Activated naive CD4-positive, alpha-beta T cell treated with anti-CD3 and anti-CD28 coated beads for 36 hours (primary cell): Measurements from ENCODE around the gene SPON2. TPM values are rescaled to one million over a fixed set of nuclear protein-coding genes. Genes with fewer than 3 reads are reported as not detected.

ENCODE experiments used
- CTCF ChIA-PET: fragments of 350-600 bp; sonication (Branson Sonifier 250); formaldehyde crosslinking; loops from one replicate; lab custom pipeline; 2021; ENCODE audit warnings: antibody characterized with exemption; lab: Charles Lee
- DNase-seq: peaks from one replicate; pipeline ENCODE4 v3.0.0-alpha.2; 2020
- H3K27ac Mint-ChIP-seq: one replicate; pipeline ENCODE4 v1.8.0; 2021; ENCODE audit warnings: mild to moderate bottlenecking, mixed read lengths
- H3K27me3 Mint-ChIP-seq: one replicate; pipeline ENCODE4 v1.8.0; 2021; ENCODE audit warnings: low read depth, mixed read lengths
- H3K36me3 Mint-ChIP-seq: one replicate; pipeline ENCODE4 v1.8.0; 2021; ENCODE audit warnings: low read depth, mixed read lengths
- H3K4me1 Mint-ChIP-seq: one replicate; pipeline ENCODE4 v1.8.0; 2021; ENCODE audit warnings: low read depth, mixed read lengths
- H3K4me3 Mint-ChIP-seq: one replicate; pipeline ENCODE4 v1.8.0; 2021; ENCODE audit warnings: mild to moderate bottlenecking, moderate library complexity, mixed read lengths
- H3K9me3 Mint-ChIP-seq: one replicate; pipeline ENCODE4 v1.8.0; 2021; ENCODE audit warnings: mixed read lengths
- intact Hi-C: fragments of 100-400 bp; cut with micrococcal nuclease; formaldehyde crosslinking; loops from one replicate; pipeline ENCODE4 v1.15.1; 2023
- total RNA-seq, 2 experiments: library from RNA; stranded (reverse); gene quantifications; one replicate each; pipeline ENCODE4 v1.2.3, GENCODE V29; 2021

SPON2 gene
- total RNA-seq, 2 experiments from 2014 or later, result 4.8 to 5.5 TPM

DNA sequence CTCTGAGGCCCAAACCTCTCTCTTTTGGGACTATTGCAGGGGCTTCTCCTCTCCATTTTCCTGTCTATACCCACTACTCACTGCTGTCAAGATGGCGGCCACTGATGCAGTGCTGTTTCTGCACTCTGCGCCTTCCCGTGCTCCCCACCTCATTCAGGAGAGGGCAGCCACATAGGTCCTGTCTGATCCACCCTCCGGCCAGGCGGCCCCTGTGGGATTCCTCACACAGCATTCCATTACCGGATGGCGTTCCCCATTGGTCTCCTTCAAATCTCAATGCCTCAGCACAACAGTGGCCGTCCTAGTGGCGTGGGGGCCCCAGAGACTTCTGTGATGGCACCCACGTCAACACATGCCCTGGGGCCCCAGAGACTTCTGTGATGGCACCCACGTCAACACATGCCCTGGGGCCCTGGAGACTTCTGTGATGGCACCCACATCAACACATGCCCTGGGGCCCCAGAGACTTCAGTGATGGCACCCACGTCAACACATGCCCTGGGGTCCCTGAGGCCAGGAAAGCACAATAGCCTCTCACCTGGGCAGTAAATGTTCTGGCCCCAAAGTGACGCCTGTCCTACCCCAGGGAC is 7.3 kb downstream of the SPON2 start:
- CTCF ChIA-PET, result no interaction called here
- Mint-ChIP-seq H3K9me3 (no peaks in the 10 kb centered on the region), H3K36me3 (no peaks in the 10 kb centered on the region), H3K4me1 (peaks cover 16% of the 10 kb centered on the region), H3K4me3 (no peak overlapping the region), H3K27ac (no peak overlapping the region), H3K27me3 (peaks cover 3% of the 10 kb centered on the region)
- DNase-seq, result no peak
- intact Hi-C loops, result no loop called here

DNA sequence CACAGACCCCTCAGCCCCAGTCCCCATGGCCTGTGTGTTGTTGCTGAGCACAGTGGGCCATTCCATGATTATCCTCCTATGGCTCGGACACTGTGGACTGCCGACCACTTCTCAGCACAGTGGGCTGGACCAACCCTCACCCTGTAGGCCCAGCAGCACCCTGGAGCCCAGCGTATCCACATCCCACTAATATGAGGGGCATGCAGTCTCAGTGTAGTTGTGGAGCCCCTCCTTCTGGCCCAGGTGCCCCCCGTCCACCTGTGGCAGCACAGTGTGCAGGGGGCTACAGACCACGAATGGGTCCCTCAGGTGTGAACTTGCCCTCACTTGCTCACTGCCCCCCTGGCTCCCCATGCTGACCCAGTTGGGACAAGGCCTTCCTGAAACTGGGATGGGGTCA is 7.9 kb downstream of the SPON2 start:
- Mint-ChIP-seq H3K4me1 (peaks cover 16% of the 10 kb centered on the region), H3K36me3 (no peaks in the 10 kb centered on the region), H3K27ac (no peak overlapping the region), H3K27me3 (peaks cover 2% of the 10 kb centered on the region), H3K9me3 (no peaks in the 10 kb centered on the region), H3K4me3 (no peak overlapping the region)
- no peak for DNase-seq
- CTCF ChIA-PET, result interaction anchor here (2.6 kb wide), 1 partner anchor 103 kb away, joined by 14 read pairs; no protein-coding TSS in a partner anchor
- intact Hi-C loops, result no loop called here

DNA sequence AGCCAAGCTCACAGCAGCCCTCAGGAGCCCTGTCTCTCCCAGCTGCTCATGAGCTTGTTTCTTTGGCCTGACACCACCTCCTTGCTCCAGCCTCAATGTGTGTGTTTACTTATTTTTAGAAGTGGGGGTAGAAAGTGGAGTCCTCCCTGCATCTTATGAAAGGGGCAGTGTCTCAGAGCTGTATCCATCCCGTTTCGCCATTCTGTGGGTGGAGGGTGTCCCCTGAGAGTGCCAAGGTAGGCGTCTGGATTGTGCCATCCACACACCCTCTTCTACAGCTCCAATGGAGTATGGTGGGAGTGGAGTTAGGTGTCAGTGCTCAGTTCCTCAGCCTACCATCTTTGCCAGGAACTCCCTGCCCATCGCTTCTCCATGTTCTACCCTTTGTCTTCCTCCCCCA is 8.3 kb downstream of the SPON2 start:
- Mint-ChIP-seq H3K4me1 (peaks cover 16% of the 10 kb centered on the region), H3K27me3 (peaks cover 1% of the 10 kb centered on the region), H3K4me3 (no peak overlapping the region), H3K27ac (no peak overlapping the region), H3K9me3 (no peaks in the 10 kb centered on the region), H3K36me3 (no peaks in the 10 kb centered on the region)
- CTCF ChIA-PET, result interaction anchor here (0.5 to 2.6 kb wide), 3 partner anchors 104 to 579 kb away, joined by 5 to 14 read pairs (median 5); no protein-coding TSS in a partner anchor
- intact Hi-C loops, result no loop called here
- DNase-seq, result no peak

DNA sequence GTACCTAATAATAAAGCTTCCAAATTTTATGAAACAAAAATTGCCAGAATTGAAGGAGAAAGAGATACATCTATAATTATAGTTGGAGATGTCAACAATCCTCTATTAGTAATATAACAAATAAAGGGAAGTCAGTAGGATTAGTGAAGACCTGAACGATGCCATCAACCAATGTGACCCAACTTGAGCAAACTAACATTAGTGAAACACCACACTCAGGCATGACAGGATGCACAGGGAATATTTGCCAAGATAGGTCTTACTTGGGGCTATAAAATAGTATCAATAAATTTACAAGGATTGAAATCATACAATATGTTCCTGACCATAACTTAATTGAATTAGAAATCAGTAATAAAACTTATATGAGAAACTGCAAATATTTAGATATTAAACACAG is 12.0 kb downstream of the SPON2 start:
- Mint-ChIP-seq H3K27ac (no peak overlapping the region), H3K27me3 (no peaks in the 10 kb centered on the region), H3K9me3 (peaks cover 5% of the 10 kb centered on the region), H3K4me3 (no peak overlapping the region), H3K4me1 (peaks cover 5% of the 10 kb centered on the region), H3K36me3 (no peaks in the 10 kb centered on the region)
- DNase-seq, result no peak
- intact Hi-C loops, result no loop called here
- CTCF ChIA-PET, result interaction anchor here (1.3 kb wide), 1 partner anchor 29 kb away, joined by 3 read pairs; no protein-coding TSS in a partner anchor

DNA sequence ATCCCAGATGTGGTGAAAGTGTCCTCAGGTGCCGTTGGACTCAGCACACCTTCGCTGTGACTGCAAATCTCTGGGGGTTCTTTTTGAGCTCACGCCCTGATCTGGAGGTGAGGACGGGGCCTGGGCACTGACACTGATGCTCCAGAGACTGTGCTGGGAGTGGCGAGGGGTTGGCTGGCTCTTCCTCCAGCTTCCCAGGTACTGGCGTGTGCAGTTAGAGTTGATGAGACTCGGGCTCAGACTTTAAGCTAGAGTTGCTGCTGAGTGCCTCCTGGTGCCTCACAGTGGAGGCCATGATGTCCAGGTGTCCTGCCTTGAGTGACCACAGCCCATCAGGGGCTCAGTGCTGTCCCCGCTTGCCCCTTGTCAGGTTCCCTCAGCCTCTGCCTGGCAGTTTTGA is 16.3 kb downstream of the SPON2 start:
- Mint-ChIP-seq H3K36me3 (no peaks in the 10 kb centered on the region), H3K9me3 (peaks cover 5% of the 10 kb centered on the region), H3K4me3 (no peak overlapping the region), H3K27me3 (peaks cover 11% of the 10 kb centered on the region), H3K27ac (no peak overlapping the region), H3K4me1 (no peaks in the 10 kb centered on the region)
- CTCF ChIA-PET, result interaction anchor here (3.8 kb wide), 1 partner anchor 26 kb away, joined by 22 read pairs; no protein-coding TSS in a partner anchor
- DNase-seq, result no peak
- intact Hi-C loops, result no loop called here

DNA sequence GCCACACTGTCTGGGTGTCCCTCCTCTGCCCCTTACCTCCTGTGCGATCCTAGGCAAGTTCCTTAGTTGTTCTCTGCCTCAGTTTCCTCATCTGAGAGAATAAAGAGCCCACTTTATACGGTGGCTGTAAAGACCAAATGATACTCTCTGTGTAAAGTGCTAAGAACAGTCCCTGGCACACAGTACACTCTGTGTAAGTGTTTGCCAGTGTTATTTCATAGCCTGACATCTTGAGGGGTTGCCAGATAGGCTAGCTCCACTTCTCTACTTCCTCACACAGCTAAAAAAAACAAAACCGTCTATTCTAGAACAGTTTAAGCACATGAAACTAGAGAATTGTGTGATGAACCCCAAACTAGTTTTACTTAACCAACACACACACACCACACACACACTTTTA is 17.1 kb downstream of the SPON2 start:
- H3K27ac Mint-ChIP-seq, result no peak overlapping the region
- CTCF ChIA-PET, result no interaction called here
- DNase-seq, result no peak
- H3K4me3 Mint-ChIP-seq, result no peak overlapping the region
- peaks cover 11% of the 10 kb centered on the region for H3K27me3 Mint-ChIP-seq
- H3K9me3 Mint-ChIP-seq, result peaks cover 5% of the 10 kb centered on the region
- intact Hi-C loops, result no loop called here
- no peaks in the 10 kb centered on the region for H3K4me1 Mint-ChIP-seq
- no peaks in the 10 kb centered on the region for H3K36me3 Mint-ChIP-seq

DNA sequence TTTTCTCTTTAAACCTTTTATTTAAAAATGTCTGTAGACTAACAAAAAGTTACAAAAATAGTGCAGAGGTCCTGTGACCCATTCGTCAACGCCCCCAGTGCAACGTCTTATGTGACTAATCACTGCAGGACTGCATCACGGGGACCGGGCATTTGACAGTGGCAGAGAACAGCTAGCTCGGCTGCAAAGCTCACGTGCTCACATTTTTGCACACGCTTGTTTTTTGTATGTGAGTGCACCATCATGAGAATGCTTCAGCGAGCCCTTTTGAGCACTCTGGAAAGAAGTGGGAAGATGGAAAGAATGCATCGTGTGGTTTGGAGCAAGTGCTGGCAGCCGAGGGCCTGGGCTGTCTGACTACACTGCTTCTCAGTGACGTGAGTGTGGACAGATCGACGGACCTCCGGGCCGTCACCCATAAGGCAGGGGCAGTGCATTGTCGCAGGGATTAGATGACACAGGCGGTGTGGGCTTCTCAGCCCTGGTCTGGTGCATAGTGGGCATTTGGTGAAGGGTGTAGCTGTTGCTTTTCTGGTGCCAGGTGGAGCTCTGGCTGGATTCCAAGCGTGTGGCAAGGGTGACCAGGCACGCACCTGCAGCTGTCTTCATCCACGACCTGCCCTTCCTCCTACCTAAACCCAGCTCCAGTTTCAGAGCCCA is 17.7 kb downstream of the SPON2 start:
- H3K27me3 Mint-ChIP-seq, result peaks cover 11% of the 10 kb centered on the region
- peaks cover 5% of the 10 kb centered on the region for H3K9me3 Mint-ChIP-seq
- H3K4me3 Mint-ChIP-seq, result no peak overlapping the region
- H3K4me1 Mint-ChIP-seq, result no peaks in the 10 kb centered on the region
- no peaks in the 10 kb centered on the region for H3K36me3 Mint-ChIP-seq
- H3K27ac Mint-ChIP-seq, result no peak overlapping the region
- DNase-seq, result no peak
- intact Hi-C loops, result no loop called here
- CTCF ChIA-PET, result interaction anchor here (1.3 kb wide), 1 partner anchor 23 kb away, joined by 4 read pairs; no protein-coding TSS in a partner anchor

DNA sequence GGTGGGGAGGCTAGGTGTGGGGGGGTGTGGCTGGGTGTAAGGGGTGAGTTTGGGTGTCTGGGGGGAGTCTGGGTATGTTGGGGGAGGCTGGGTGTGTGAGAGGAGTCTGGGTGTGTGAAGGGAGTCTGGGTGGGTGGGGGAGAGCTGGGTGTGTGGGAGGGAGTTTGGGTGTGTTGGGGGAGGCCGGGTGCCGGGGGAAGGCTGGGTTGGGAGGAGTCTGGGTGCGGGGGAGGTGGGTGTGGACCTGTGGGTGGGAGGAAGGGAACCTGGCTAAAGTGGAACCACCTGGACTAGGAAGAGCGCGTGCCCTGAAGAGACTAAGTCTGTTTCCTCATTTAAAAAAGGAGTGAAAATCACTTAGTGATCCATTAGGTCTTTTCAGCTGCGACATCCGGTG is 18.3 kb downstream of the SPON2 start:
- no peak overlapping the region for H3K27ac Mint-ChIP-seq
- CTCF ChIA-PET, result interaction anchor here (1.3 kb wide), 1 partner anchor 23 kb away, joined by 4 read pairs; no protein-coding TSS in a partner anchor

DNA sequence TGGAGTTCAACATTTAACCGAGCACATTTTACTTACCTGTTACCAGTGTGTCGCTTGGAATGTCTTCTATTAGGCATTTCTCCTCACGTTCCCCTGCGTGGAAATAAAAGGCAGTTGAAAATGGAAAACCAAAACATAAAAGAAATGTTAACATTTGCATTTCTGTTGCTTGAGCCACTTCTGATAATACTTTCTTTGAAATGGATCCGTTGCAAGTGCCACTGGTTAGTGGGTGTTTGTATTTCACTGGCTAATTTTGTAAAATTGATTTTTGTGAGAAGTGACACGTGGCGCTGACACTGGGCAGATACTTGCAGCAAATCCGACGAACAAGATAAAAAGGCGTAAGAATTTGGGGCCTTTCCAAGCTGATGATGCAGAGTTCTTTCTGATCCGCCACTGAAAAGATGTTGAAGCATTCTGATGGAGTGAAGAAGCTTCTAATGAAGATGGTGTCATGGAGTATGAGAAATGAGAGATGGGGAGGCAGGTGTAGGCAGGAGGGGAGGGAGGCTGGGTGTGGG is 18.8 kb downstream of the SPON2 start:
- DNase-seq, result no peak
- CTCF ChIA-PET, result interaction anchor here (0.6 to 1.3 kb wide), 2 partner anchors 22 to 47 kb away, joined by 4 read pairs; no protein-coding TSS in a partner anchor
- no peaks in the 10 kb centered on the region for H3K4me1 Mint-ChIP-seq
- no peaks in the 10 kb centered on the region for H3K36me3 Mint-ChIP-seq
- H3K4me3 Mint-ChIP-seq, result no peak overlapping the region
- intact Hi-C loops, result no loop called here
- H3K27me3 Mint-ChIP-seq, result peaks cover 11% of the 10 kb centered on the region
- peaks cover 5% of the 10 kb centered on the region for H3K9me3 Mint-ChIP-seq
- no peak overlapping the region for H3K27ac Mint-ChIP-seq

More for the DNA sequence above, 18.3 kb downstream of the SPON2 start:
- Mint-ChIP-seq H3K27me3 (peaks cover 11% of the 10 kb centered on the region), H3K4me3 (no peak overlapping the region), H3K9me3 (peaks cover 5% of the 10 kb centered on the region), H3K36me3 (no peaks in the 10 kb centered on the region), H3K4me1 (no peaks in the 10 kb centered on the region)
- intact Hi-C loops, result no loop called here
- no peak for DNase-seq

DNA sequence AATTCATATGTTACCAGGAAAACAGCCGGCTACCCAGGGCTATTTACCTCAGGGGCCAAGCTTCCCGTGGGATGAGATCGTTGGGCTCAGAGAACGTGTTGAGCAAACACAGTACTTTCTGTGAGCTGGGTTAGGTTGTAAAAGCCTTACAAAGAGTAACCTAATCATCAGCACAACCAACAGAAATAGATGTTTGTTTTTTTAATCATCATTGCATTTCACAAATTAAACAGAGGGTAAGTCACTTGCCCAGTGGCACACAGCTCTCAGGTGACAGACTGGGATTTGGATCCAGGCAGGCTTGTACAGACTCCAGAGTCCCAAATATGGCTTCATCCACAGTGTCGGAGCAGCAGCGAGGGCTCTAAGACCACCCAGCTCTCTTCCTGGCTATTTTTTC is 20.1 kb downstream of the SPON2 start:
- no peak for DNase-seq
- H3K4me1 Mint-ChIP-seq, result no peaks in the 10 kb centered on the region
- no peak overlapping the region for H3K4me3 Mint-ChIP-seq
- H3K36me3 Mint-ChIP-seq, result no peaks in the 10 kb centered on the region
- no peaks in the 10 kb centered on the region for H3K9me3 Mint-ChIP-seq
- CTCF ChIA-PET, result interaction anchor here (0.6 kb wide), 1 partner anchor 397 kb away, joined by 3 read pairs; no protein-coding TSS in a partner anchor
- no peak overlapping the region for H3K27ac Mint-ChIP-seq
- H3K27me3 Mint-ChIP-seq, result peaks cover 11% of the 10 kb centered on the region
- intact Hi-C loops, result no loop called here

DNA sequence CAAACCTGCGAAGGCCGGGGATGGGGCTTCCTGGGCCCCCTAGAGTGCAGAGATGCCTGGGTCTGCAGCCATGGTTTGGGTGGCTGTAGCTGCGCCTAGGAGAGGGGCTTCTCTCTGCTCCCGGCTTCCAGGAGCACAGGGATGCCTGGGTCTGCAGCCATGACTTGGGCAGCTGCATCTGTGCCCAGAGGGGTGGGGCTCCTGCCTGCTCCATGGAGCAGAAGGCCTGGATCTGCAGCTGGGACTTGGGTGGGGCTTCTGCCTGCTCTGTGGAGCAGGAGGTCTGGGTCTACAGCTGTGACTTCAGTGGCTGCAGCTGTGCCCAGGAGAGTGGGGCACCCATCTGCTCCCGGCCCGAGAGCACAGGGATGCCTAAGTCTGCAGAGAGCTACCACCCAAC is 20.8 kb downstream of the SPON2 start:
- CTCF ChIA-PET, result no interaction called here
- Mint-ChIP-seq H3K27me3 (peaks cover 11% of the 10 kb centered on the region), H3K9me3 (no peaks in the 10 kb centered on the region), H3K4me1 (no peaks in the 10 kb centered on the region), H3K36me3 (no peaks in the 10 kb centered on the region), H3K4me3 (no peak overlapping the region), H3K27ac (no peak overlapping the region)
- DNase-seq, result no peak
- intact Hi-C loops, result no loop called here

DNA sequence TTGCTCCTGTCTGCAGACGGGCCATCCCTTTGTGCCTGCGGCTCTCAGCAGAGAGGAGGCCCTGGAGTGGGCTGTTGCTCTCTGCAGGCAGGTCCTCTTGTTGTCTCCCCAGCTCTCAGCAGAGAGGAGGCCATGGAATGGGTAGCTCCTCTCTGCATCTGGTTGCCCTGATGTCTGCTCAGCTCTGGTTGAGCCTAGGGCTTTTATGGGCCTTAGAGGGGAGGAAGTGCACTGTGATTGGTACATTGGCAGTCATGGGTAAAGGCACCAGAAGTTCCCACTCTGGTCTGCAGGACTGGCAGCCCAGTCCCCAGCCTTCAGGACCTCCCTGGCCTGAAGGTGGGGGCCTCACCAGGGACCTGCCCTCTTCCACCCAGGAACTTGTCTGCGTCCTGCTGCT is 21.5 kb downstream of the SPON2 start:
- H3K27me3 Mint-ChIP-seq, result peaks cover 11% of the 10 kb centered on the region
- no peak overlapping the region for H3K4me3 Mint-ChIP-seq
- H3K27ac Mint-ChIP-seq, result no peak overlapping the region
- H3K9me3 Mint-ChIP-seq, result no peaks in the 10 kb centered on the region
- no peaks in the 10 kb centered on the region for H3K36me3 Mint-ChIP-seq
- intact Hi-C loops, result no loop called here
- DNase-seq, result no peak
- CTCF ChIA-PET, result no interaction called here
- no peaks in the 10 kb centered on the region for H3K4me1 Mint-ChIP-seq
